ENCODE measurements around the gene ATP8B4.
"Not testable (repeated sequence)": the region's sequence is repeated elsewhere in the genome, so short reads cannot be mapped to it uniquely, and the experiment has no call there.

ATP8B4 gene

GRCh38 chr15:50140983-50141382, 21.9 kb upstream of the ATP8B4 start:
- DNase-seq = no peak

GRCh38 chr15:50140098-50140497, 21.1 kb upstream of the ATP8B4 start:
- DNase-seq = peak in 2 of 56 donors; percentile 5 to 6

GRCh38 chr15:50138391-50138790, 19.4 kb upstream of the ATP8B4 start:
- DNase-seq = no peak

- no peak for DNase-seq
Observed at GRCh38 chr15:50137893-50138292, 18.9 kb upstream of the ATP8B4 start.

GRCh38 chr15:50137330-50137761, 18.3 kb upstream of the ATP8B4 start:
- peak in 2 of 56 donors; percentile 10 to 18 for DNase-seq

- no peak for DNase-seq
Observed at GRCh38 chr15:50135031-50135551, 16.1 kb upstream of the ATP8B4 start.

GRCh38 chr15:50134524-50135024, 15.5 kb upstream of the ATP8B4 start:
- peak in 1 of 56 donors; percentile 22 for DNase-seq

- DNase-seq = not testable (repeated sequence)
Observed at GRCh38 chr15:50132251-50132984, 13.4 kb upstream of the ATP8B4 start.

- no peak for DNase-seq
Observed at GRCh38 chr15:50131617-50132016, 12.6 kb upstream of the ATP8B4 start.

- peak in 15 of 56 donors; percentile 7 to 58 (median 26) for DNase-seq
Observed at GRCh38 chr15:50128266-50128665, 9.2 kb upstream of the ATP8B4 start.

GRCh38 chr15:50127255-50127777, 8.3 kb upstream of the ATP8B4 start:
- DNase-seq = no peak

- no peak for DNase-seq
Observed at GRCh38 chr15:50126072-50126471, 7.0 kb upstream of the ATP8B4 start.

GRCh38 chr15:50124631-50125030, 5.6 kb upstream of the ATP8B4 start:
- DNase-seq = no peak

GRCh38 chr15:50123861-50124557, 5.0 kb upstream of the ATP8B4 start:
- no peak for DNase-seq

- no peak for DNase-seq
Observed at GRCh38 chr15:50120729-50121128, 1.7 kb upstream of the ATP8B4 start.

GRCh38 chr15:50117431-50118027, 1.5 kb downstream of the ATP8B4 start:
- DNase-seq = no peak

- no peak for DNase-seq
Observed at GRCh38 chr15:50116477-50116876, 2.6 kb downstream of the ATP8B4 start.

GRCh38 chr15:50113992-50114780, 4.8 kb downstream of the ATP8B4 start:
- peak in 3 of 56 donors; percentile 10 to 19 (median 17) for DNase-seq

GRCh38 chr15:50113187-50113505, 5.9 kb downstream of the ATP8B4 start:
- no peak for DNase-seq

GRCh38 chr15:50112488-50113186, 6.4 kb downstream of the ATP8B4 start:
- no peak for DNase-seq
